ENCODE results near the gene MUC22.

GRCh38 chr6:30979141-30979540 is 31.1 kb upstream of the MUC22 start:
- TF ChIP-seq CTCF (conservative IDR thresholded peaks at IDR 0.05 in 1 of 2, IDR thresholded peaks at IDR 0.05 in 1 of 2; ENCODE audit: low read depth in 1 of 2, low read length in 2 of 2) (no peak), EZH2 (IDR thresholded peaks at IDR 0.05; ENCODE audit: low read length, missing control alignments) (no peak)

All from fibroblast of lung (primary cell).